DND-41 (cell line): Measurements from ENCODE around the gene ADCY10.

Source experiments
- CTCF ChIP-seq: IDR thresholded peaks from 2 replicates; pipeline ENCODE4 v1.5.1; 2012; ENCODE audit warnings: borderline replicate concordance, low read length, moderate library complexity, mild to moderate bottlenecking; ENCODE audit not compliant: poor library complexity, severe bottlenecking; ENCODE audit errors: extremely low read depth
- EZH2 ChIP-seq: IDR thresholded peaks from 3 replicates; pipeline ENCODE4 v1.6.1; 2012; ENCODE audit warnings: borderline replicate concordance, low read depth, mild to moderate bottlenecking, moderate library complexity, low read length, inconsistent platforms; ENCODE audit not compliant: severe bottlenecking

- TF ChIP-seq CTCF (no peak), EZH2 (no peak)
Observed at GRCh38 chr1:167826127-167826526, 87.8 kb downstream of the ADCY10 start.
